HEK293 (cell line): Measurements from ENCODE around the gene PLP1.

ENCODE experiments used
- CTCF ChIP-seq: fragments of 450-650 bp; formaldehyde crosslinking; IDR thresholded peaks from 2 replicates; pipeline ENCODE4 v1.5.1; 2016; ENCODE audit warnings: missing biosample characterization, missing genetic modification characterization
- SALL2 ChIP-seq: fragments of 450-650 bp; formaldehyde crosslinking; IDR thresholded peaks from 2 replicates; pipeline ENCODE4 v1.5.0; 2017; ENCODE audit warnings: missing biosample characterization, mild to moderate bottlenecking, missing genetic modification characterization, borderline replicate concordance
- ZNF155 ChIP-seq: fragments of 450-650 bp; formaldehyde crosslinking; IDR thresholded peaks from 2 replicates; pipeline ENCODE4 v1.5.1; 2016; ENCODE audit warnings: missing biosample characterization, missing genetic modification characterization
- ZNF324 ChIP-seq: fragments of 450-650 bp; formaldehyde crosslinking; IDR thresholded peaks from 2 replicates; pipeline ENCODE4 v1.5.1; 2016; ENCODE audit warnings: missing biosample characterization, missing genetic modification characterization
- ZNF473 ChIP-seq: fragments of 450-650 bp; formaldehyde crosslinking; IDR thresholded peaks from 2 replicates; pipeline ENCODE4 v1.5.1; 2017; ENCODE audit warnings: missing biosample characterization, missing genetic modification characterization
- ZNF555 ChIP-seq: fragments of 450-650 bp; formaldehyde crosslinking; conservative IDR thresholded peaks from 2 replicates; pipeline ENCODE4 v1.5.1; 2017; ENCODE audit warnings: missing biosample characterization, mild to moderate bottlenecking, missing genetic modification characterization, inconsistent platforms
- ZNF580 ChIP-seq: fragments of 450-650 bp; formaldehyde crosslinking; IDR thresholded peaks from 2 replicates; pipeline ENCODE4 v1.5.1; 2016; ENCODE audit warnings: missing biosample characterization, missing genetic modification characterization
- ZNF792 ChIP-seq: fragments of 450-650 bp; formaldehyde crosslinking; IDR thresholded peaks from 2 replicates; pipeline ENCODE4 v1.5.1; 2016; ENCODE audit warnings: missing biosample characterization, missing genetic modification characterization
- ZSCAN5A ChIP-seq: fragments of 450-650 bp; formaldehyde crosslinking; IDR thresholded peaks from 2 replicates; pipeline ENCODE4 v1.5.1; 2016; ENCODE audit warnings: missing biosample characterization, missing genetic modification characterization
- TF ChIP-seq, protein P1 (sequence below): fragments of 450-650 bp; formaldehyde crosslinking; IDR thresholded peaks from 2 replicates; pipeline ENCODE4 v1.5.1; 2016; ENCODE audit warnings: missing biosample characterization, missing genetic modification characterization

DNA sequence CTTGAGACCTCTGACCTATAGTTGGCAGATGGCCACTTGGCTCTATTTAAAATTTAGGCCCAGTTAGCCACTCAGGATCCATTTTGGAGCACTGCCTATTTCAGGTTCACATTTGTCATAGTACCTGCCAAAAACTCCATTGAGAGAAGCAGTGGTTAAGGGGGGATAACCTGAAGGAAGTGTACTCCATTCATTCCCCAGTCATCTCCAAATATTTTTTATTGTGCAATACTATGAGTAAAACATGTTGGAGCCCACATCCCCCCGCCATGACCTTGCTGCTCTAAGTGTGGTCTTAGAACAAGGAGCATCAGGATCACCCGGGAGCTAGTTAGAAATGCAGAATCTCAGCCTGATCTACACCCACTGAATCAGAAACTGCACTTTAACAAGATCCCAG lies 21.1 kb downstream of the PLP1 start:
- no peak for TF ChIP-seq ZNF155 (tag by site-specific recombination)
- TF ChIP-seq SALL2 = no peak
- TF ChIP-seq ZSCAN5A (tag by site-specific recombination) = no peak
- no peak for TF ChIP-seq ZNF555 (tag by site-specific recombination)
- TF ChIP-seq ZNF324 (tag by site-specific recombination) = no peak
- no peak for TF ChIP-seq CTCF
- TF ChIP-seq, protein P1, sequence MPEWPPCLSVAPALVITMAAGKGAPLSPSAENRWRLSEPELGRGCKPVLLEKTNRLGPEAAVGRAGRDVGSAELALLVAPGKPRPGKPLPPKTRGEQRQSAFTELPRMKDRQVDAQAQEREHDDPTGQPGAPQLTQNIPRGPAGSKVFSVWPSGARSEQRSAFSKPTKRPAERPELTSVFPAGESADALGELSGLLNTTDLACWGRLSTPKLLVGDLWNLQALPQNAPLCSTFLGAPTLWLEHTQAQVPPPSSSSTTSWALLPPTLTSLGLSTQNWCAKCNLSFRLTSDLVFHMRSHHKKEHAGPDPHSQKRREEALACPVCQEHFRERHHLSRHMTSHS (tag by site-specific recombination) = no peak
- TF ChIP-seq ZNF792 (tag by site-specific recombination) = no peak
- TF ChIP-seq ZNF580 (tag by site-specific recombination) = no peak
- TF ChIP-seq ZNF473 (tag by site-specific recombination) = no peak
